ENCODE measurements around the gene KCNG2.
"Not testable (repeated sequence)": the region's sequence is repeated elsewhere in the genome, so short reads cannot be mapped to it uniquely, and the experiment has no call there.

The KCNG2 gene, protein sequence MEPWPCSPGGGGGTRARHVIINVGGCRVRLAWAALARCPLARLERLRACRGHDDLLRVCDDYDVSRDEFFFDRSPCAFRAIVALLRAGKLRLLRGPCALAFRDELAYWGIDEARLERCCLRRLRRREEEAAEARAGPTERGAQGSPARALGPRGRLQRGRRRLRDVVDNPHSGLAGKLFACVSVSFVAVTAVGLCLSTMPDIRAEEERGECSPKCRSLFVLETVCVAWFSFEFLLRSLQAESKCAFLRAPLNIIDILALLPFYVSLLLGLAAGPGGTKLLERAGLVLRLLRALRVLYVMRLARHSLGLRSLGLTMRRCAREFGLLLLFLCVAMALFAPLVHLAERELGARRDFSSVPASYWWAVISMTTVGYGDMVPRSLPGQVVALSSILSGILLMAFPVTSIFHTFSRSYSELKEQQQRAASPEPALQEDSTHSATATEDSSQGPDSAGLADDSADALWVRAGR

GRCh38 chr18:79797518-79798345 lies at the start of gene KCNG2:
Gene KCNG2 (plus strand): TSS chr18:79797938. CDS start chr18:79863668, 65,730 bp downstream.
- no peak for DNase-seq

DNA sequence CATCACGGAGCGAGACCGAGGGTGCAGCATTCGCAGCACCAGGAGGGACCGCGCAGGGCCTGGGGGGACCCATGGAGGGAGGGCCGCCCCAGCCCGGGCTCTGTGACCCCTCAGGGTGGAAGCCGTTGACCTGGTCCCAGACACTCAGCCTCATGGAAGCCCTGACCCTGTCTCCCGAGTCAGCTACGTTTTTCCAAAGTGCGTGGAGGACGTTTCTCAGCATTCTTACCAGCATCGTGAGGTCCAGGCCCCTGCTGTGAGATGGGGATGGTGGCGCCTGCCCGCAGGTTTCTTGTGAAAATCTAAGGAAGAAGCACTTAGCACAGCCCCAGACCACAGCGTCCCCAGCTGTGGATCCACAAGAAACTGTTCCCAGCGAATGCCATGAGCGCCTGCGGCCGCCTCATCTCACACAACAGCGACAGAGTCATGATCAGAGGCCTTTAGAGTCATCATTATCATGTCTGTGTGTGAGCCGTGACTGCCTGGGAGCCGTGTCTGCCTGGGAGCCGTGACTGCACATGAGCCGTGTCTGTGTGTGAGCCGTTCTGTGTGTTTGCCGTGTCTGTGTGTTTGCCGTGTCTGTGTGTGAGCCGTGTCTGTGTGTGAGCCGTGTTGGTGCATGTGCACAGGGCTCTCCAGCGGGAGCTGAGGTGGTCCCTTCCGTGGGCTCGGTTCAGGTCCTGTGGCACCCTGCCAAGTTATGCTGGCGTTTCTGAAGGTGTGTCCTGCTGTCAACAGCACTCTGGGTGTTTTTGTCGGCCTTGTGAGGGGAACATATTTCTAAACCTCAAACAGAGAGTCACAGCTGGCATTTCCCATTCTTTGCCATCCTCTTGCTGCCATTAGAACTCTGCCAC lies 49.2 kb upstream of the KCNG2 start:
- no peak for DNase-seq

DNA sequence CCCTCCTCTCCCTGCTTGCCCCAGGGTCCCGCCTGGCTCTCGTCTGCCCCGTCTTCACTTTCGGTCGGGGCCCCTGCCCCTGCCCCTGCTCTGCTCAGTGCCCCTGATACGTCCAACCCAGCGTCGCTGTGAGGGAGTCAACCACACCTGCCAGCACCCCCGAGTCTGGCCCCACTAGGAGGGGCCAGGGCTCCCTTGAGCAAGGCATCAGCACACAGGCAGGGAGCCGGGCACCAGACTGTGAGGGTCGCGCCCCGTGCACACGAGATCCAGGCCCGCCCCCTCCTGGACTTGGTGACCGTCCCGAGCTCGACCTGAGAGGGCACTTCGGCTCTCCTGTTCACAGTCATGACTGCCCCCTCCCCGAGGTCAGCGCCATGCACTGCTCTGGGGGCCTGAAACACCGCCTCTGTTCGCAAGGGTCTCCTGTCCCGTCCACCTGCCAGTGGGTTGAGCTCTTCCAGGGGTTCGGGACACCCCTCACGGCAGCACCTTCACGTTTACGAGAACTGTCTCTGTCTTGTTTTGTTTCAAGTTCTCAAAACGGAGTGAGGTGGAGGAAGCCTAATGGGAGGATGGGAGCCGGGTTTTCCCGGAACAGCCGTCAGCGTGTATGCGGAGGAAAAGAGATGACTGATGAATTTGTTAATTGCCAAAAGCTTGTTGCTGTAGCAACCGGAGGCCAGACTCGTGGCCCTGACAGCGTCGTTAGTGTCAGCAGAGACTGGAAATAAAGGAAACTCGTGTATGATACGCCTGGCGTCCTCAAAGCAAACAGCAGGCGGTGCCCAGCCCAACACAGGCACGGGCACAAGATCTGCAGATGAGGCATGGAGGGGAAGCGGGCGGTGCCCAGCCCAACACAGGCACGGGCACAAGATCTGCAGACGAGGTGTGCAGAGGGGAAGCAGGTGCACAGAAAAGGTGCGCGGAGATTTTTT lies 48.2 kb upstream of the KCNG2 start:
- no peak for DNase-seq

GRCh38 chr18:79750980-79751571 lies 46.7 kb upstream of the KCNG2 start:
- no peak for DNase-seq

DNA sequence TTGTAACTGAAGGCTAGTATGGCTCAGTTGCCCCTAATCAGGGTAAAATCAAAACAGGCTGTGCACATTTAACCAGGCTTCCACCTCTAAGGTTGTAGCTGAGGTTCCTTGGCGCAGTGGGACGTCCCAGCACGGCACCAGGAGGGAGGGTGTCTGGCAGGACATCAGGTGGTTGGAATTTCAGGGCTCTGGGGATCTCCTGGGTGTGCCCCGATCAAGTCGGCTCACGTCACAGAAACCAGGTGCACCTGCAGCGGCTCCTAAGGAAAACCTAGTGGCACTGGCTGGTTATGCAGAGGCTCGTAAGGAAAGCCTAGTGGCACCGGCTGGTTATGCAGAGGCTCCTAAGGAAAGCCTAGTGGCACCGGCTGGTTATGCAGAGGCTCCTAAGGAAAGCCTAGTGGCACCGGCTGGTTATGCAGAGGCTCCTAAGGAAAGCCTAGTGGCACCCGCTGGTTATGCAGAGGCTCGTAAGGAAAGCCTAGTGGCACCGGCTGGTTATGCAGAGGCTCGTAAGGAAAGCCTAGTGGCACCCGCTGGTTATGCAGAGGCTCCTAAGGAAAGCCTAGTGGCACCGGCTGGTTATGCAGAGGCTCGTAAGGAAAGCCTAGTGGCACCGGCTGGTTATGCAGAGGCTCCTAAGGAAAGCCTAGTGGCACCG lies 45.7 kb upstream of the KCNG2 start:
- not testable (repeated sequence) for DNase-seq

DNA sequence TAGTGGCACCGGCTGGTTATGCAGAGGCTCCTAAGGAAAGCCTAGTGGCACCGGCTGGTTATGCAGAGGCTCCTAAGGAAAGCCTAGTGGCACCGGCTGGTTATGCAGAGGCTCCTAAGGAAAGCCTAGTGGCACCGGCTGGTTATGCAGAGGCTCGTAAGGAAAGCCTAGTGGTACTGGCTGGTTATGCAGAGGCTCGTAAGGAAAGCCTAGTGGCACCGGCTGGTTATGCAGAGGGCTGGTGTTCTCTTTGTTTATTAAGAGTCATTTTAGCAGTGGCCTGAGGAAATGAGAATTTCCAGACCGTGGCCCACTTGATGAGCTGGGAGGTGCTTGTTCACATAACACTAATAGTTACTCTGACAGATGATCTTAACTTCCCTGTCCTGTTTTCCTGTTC lies 44.8 kb upstream of the KCNG2 start:
- not testable (repeated sequence) for DNase-seq

DNA sequence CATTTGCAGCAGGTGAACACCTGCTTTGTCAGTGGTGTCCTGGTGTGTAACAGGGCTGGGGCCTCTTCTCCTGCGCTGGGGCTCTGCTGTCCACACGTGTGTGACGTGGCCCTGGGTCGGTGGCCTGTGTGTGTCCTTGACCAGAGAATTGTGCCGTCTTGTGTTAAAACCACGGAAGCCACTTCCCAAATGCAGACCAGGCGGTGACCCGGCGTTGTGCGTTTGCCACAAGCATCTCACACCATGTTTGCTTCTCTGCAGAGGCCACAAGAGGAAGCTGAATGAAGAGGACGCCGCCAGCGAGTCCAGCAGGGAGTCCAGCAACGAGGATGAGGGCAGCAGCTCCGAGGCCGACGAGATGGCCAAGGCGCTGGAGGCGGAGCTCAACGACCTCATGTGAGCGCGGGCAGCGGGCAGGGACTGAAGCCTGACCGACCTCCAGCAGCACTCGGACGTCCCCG lies 44.3 kb upstream of the KCNG2 start:
- no peak for DNase-seq

GRCh38 chr18:79754022-79754761 lies 43.5 kb upstream of the KCNG2 start:
- DNase-seq: no peak

- DNase-seq: no peak
Observed at GRCh38 chr18:79754831-79755351, 42.8 kb upstream of the KCNG2 start.

GRCh38 chr18:79755496-79756142 lies 42.1 kb upstream of the KCNG2 start:
- no peak for DNase-seq

DNA sequence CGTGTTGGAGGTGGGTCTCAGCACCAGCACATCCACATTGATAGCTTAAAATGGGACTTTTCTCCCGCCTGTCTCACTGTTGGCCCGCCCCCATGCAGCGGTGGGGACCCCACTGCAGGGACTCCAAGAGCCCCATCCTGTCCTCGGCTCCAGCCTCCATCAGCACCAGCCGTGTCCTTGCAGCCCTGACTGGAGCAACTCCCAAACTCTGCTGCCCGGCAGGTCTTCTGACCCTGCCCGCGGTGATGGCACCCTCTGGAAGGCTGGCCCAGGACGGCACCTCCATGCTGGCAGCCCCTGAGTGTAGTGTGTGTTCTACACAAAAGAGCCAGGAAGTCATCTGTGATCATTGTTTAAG lies 41.6 kb upstream of the KCNG2 start:
- DNase-seq: no peak

- no peak for DNase-seq
Observed at GRCh38 chr18:79756826-79757225, 40.9 kb upstream of the KCNG2 start.

- DNase-seq: no peak
Observed at GRCh38 chr18:79760348-79760747, 37.4 kb upstream of the KCNG2 start.

- no peak for DNase-seq
Observed at GRCh38 chr18:79760881-79761280, 36.9 kb upstream of the KCNG2 start.

- no peak for DNase-seq
Observed at GRCh38 chr18:79763407-79763806, 34.3 kb upstream of the KCNG2 start.

DNA sequence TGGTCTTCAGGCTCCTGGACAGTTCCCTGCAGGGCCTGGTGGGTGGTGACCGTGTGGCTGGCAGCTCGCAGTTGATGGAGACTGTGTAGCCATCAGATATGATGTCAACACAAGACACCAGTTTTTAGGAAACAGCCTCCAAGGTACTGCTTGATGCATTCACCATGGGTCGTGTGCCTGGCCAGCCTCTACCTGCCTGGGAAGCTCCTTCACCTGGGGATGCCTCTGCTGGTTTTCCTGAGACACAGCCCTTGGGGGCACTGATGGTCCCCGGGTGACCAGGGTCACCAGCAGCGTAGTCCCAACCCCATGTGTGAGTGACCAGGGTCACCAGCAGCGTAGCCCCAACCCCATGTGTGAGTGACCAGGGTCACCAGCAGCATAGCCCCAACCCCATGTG lies 33.6 kb upstream of the KCNG2 start:
- no peak for DNase-seq

DNA sequence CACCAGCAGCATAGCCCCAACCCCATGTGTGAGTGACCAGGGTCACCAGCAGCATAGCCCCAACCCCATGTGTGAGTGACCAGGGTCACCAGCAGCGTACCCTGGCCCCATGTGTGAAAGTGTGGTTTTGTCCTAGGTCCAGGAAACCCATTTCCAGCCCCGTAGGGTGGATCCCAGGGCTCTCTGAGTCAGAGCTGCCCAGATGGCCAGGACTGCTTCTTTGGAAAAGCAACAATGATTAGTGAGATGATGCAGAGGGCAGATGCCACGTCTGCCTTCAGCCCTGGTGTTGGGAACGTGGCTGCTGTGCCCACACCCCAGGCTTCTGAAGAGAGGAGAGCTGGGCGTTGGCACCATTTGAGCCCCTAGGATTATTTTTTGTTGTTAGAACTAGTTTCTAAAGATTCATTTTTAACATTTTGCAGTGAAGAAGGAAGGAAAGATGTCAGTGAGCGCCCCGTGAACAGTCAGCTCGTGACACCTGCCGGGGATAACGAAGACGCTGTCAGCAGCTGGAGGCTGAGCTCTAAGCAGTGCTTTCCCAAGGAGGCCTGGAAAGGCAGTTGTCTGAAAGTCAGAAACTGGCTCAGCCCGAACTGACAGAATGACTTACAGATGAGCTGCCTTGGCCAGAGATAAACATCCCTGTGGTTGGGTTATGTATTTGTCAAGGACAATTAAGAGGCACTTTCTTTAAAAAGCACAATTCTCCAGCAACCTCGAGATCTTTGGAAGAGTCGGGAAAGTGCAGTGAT lies 32.1 kb upstream of the KCNG2 start:
- DNase-seq: no peak

- no peak for DNase-seq
Observed at GRCh38 chr18:79766308-79766707, 31.4 kb upstream of the KCNG2 start.

- DNase-seq: no peak
Observed at GRCh38 chr18:79768745-79769144, 29.0 kb upstream of the KCNG2 start.

Measured in NCI-H1092 (cell line).